GM20000 (cell line): Measurements from ENCODE around the gene EMC8.

Experiments used
- DNase-seq: peaks from one replicate; pipeline ENCODE4 v3.0.0; 2012; ENCODE audit warnings: low spot score
- TF ChIP-seq, protein P1 (sequence below): IDR thresholded peaks from 2 replicates; pipeline ENCODE4 v1.5.1; 2012; ENCODE audit warnings: mild to moderate bottlenecking, control low read depth; ENCODE audit errors: extremely low read depth, missing control alignments

Gene EMC8

DNA sequence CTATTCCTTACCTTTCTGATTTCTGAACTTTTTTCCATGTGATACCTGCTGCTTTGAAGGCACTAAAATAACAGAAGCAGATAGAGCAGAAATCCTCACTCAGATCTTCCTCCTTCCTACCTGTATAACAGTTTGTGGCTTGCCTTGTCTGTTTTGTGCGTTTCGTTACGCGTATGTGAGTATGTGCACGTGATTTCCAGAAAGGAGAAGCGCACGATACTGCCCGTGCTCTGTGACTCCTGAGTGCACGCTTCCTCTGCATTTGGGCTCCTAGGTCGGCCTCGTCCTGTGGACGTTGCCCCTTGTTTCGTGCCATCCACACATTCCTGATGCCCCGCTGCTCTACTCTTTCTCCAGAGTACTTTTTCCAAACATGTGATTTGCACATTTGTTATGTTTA, 4.2 kb upstream of the EMC8 start:
- TF ChIP-seq, protein P1, sequence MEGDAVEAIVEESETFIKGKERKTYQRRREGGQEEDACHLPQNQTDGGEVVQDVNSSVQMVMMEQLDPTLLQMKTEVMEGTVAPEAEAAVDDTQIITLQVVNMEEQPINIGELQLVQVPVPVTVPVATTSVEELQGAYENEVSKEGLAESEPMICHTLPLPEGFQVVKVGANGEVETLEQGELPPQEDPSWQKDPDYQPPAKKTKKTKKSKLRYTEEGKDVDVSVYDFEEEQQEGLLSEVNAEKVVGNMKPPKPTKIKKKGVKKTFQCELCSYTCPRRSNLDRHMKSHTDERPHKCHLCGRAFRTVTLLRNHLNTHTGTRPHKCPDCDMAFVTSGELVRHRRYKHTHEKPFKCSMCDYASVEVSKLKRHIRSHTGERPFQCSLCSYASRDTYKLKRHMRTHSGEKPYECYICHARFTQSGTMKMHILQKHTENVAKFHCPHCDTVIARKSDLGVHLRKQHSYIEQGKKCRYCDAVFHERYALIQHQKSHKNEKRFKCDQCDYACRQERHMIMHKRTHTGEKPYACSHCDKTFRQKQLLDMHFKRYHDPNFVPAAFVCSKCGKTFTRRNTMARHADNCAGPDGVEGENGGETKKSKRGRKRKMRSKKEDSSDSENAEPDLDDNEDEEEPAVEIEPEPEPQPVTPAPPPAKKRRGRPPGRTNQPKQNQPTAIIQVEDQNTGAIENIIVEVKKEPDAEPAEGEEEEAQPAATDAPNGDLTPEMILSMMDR, result no peak
- DNase-seq, result no peak

DNA sequence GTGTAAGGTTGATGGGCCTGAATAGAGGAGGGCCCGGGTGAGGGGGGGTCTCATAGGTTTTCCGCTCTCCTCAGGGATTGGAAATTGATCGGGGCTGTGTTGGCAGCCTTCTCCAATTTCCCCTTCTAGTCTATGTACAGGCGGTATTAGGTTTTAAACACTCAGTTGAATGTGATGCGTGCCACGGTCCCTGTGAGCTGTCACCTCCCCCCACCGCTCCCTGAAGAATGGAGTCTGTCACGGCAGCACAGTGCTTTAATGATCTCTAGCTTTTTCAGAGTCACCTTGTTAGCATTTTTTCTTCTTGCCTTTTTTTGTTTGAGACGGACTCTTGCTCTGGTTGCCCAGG, 951 bp upstream of the EMC8 start:
- peak; percentile 41 for DNase-seq
- TF ChIP-seq, protein P1, result no peak

DNA sequence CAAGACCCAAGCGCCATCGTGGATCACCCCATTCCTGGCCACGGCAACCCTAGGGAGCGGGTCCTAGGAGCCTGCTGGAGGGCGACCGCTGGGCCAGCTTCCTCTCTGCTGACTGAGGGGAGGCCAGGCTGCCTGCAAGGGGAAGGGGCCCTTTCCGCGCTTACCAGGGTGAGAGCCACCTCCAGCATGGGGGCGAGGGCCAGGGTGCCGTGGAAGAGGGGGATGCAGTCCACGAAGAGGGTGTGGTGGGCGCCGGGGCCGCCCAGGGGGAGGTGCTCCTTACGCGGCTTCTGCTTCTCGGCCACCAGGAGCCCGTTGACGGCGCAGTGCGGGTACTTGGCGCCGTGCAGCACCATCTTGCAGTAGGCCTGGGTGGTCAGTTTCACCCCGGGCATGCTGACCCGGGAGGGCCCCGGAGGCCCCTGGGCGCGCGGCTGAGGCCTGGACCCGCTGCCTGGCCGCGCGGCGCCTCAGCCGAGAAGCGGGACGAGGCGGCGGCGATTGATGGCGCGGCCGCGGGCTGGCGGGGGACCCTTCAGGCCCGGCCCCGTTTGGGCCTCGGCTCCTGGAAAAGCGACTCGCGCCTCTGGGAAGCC, 345 bp downstream of the EMC8 start:
- TF ChIP-seq, protein P1, result no peak
- DNase-seq, result peak; percentile 68

DNA sequence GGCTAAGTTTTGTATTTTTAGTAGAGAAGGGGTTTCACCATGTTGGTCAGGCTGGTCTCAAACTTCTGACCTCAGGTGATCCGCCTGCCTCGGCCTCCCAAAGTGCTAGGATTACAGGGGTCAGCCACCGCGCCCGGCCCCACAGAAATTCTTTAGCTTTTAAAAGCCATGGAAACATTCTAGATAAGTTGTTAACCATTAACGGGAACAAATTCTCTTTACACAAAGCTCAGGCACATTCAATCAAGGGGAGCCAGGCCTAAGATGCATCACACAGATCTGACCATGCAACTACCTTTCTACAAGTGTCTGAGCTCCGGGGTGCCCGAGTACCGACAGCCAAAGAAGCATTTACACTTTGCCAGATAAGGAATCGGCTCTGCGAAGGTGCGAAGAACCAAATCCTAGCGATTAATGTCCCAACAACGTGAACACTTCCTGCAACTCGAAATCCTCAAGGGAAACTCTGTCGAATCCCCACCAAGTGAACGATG, 1.0 kb downstream of the EMC8 start:
- TF ChIP-seq, protein P1, result no peak
- DNase-seq, result no peak

DNA sequence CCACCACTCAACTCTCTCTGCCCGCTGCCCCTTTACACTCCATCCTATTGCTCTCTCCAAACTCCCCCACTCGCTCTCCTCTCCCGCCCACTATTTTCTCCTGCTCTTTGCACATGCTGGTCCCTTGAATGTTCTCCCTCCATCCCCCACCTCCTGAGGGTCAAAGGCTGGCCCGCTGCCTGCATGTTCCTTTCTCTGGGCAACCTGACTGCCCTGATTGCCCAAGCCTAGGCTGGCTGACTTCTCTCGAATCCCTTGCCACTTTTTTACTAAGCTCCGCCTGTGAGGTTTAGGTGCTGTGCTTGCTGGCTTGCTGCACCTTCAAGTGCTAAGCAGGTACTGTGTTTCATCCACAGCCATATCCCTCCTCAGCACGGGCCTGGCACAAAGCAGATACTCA, 2.7 kb downstream of the EMC8 start:
- TF ChIP-seq, protein P1, result no peak
- no peak for DNase-seq

DNA sequence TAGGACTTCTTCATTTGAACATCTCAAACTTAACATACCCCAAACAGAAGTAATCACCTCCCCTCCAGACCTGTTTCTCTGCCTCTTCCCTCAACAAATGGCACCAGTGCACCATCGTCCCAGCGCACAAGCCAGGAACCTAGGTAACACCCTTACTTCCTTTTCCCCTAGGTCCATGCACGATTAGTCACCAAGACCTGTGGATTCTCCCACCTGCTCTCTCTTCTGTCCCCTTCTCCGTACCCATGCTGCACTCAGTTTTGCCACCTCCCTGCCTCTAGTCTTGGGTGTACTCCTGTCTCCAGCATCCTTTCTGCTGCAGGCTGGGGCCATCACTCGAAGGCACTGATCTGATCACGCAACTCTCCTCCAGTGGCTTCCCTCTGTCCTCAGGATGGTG, 3.2 kb downstream of the EMC8 start:
- DNase-seq, result no peak
- TF ChIP-seq, protein P1, result no peak

DNA sequence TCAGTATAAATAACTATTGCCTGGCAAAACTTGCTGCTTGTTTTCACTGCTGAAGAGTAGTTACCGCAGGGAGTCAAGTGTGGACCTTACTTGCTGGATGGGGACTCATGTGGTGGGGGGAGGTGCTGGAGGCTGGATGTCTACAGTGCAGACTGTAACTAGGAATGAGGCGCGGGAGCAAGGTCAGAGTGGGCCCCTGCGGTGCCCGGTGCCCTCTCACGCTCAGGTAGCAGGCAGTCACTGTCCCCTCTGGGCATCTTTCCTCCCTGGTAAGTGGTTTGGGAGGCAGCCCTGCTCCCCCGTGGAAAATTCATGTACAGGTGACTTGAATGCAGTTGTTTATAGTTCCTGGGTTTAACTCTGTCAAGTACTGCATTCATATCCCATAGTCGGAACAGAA, 4.6 kb downstream of the EMC8 start:
- TF ChIP-seq, protein P1, result no peak
- DNase-seq, result no peak
